ENCODE data around the gene PDE9A.

PDE9A gene

GRCh38 chr21:42653231-42654061 lies at the start of gene PDE9A:
TSS of gene PDE9A (plus strand) at chr21:42653621. CDS start at chr21:42653815, 194 bp downstream.
- peak; percentile 72 for DNase-seq (ENCODE audit: low spot score)
- no peak for TF ChIP-seq CTCF (IDR thresholded peaks at IDR 0.05; ENCODE audit: extremely low read depth, missing control alignments)

DNA sequence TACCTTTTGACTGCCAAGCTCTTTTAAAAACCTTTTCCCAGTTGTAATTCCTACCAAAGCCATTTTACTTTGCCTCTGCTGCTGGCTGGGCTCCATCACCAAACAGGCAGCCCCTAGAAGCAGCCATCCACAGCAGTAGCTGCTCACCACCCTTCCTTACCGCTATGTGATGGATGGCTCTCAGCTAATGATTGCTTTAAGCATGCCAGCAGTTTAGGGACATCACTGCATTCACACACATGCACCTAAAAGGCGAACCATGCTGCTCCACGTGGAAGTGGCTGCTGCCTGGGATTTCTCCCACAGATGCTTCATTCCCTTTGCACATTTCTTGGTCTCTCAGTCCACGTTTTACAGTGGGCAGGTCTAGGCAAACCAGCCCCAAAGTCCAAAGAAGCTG lies 46.3 kb upstream of the PDE9A start:
- DNase-seq (ENCODE audit: low spot score) = no peak
- no peak for TF ChIP-seq CTCF (IDR thresholded peaks at IDR 0.05; ENCODE audit: extremely low read depth, missing control alignments)

GRCh38 chr21:42607525-42608102 lies 45.8 kb upstream of the PDE9A start:
- TF ChIP-seq CTCF (IDR thresholded peaks at IDR 0.05; ENCODE audit: extremely low read depth, missing control alignments) = no peak

GRCh38 chr21:42608446-42608845 lies 45.0 kb upstream of the PDE9A start:
- no peak for DNase-seq (ENCODE audit: low spot score)
- TF ChIP-seq CTCF (IDR thresholded peaks at IDR 0.05; ENCODE audit: extremely low read depth, missing control alignments) = no peak

More at GRCh38 chr21:42607525-42608102, 45.8 kb upstream of the PDE9A start:
- no peak for DNase-seq (ENCODE audit: low spot score)

DNA sequence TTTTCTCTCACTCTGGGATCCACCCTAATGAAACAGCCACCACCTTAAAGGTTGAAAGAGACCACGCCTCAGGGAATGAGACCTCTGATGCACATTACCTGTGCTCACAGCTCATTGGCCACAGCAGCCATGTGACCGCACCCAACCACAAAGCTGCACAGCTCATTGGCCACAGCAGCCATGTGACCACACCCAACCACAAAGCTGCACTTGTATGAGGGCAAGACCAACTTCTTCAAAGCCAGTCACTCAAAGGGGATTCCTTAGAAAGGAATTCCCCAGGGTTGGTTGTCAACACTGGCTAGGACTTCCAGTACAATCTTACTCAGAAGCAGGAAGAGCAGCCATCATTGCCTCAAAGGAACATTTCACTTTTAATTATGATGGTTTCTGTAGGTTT lies 43.6 kb upstream of the PDE9A start:
- no peak for TF ChIP-seq CTCF (IDR thresholded peaks at IDR 0.05; ENCODE audit: extremely low read depth, missing control alignments)
- DNase-seq (ENCODE audit: low spot score) = no peak

DNA sequence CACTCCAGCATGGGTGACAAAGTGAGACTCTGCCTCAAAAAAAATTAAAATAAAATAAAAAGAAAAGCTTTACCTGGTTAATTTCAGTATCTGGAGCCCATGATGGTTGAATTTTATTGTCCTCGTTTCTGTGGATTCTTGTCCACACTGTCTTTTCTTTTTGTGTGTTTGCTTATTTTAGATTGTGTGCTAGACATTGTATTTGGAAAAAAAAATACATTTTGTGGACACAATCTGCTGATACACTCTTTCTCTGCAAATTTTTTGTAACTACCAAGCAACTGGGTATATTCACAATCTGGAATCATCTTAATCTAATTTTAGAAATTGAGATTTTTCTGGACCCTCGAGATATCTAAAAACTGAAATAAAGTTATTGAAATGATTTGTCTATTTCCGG lies 41.6 kb upstream of the PDE9A start:
- no peak for TF ChIP-seq CTCF (IDR thresholded peaks at IDR 0.05; ENCODE audit: extremely low read depth, missing control alignments)
- no peak for DNase-seq (ENCODE audit: low spot score)

GRCh38 chr21:42612390-42612789 lies 41.0 kb upstream of the PDE9A start:
- TF ChIP-seq CTCF (IDR thresholded peaks at IDR 0.05; ENCODE audit: extremely low read depth, missing control alignments) = no peak
- DNase-seq (ENCODE audit: low spot score) = no peak
